NCI-H82 treated with DMSO at 0.1 percent for 48 hours (cell line): Measurements from ENCODE around the gene UBC.

ENCODE experiments used
- DNase-seq: peaks from one replicate; lab custom pipeline; 2025; ENCODE audit not compliant: unreplicated experiment; lab: John Stamatoyannopoulos, UW

The UBC gene

DNA sequence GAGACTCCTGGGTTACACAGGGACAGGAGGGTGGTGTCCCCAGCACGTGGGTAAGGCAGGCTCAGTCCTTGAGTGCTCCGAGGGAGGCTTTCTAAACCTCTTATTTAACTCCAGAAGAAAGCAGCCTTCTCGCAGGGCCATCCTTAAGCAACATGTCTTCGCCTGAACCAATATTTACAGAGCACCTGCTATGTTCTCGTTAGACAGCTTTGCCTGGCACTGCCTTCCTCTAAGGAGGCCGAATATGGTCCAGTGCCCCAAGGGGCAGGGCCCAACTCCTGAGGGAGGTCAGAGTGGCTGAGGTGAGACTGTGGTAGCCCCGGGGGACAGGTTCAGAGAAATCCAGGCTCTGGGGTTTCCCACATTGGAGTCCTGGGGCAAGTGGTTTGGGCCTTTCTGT is 48.7 kb downstream of the UBC start:
- DNase-seq, result no peak

DNA sequence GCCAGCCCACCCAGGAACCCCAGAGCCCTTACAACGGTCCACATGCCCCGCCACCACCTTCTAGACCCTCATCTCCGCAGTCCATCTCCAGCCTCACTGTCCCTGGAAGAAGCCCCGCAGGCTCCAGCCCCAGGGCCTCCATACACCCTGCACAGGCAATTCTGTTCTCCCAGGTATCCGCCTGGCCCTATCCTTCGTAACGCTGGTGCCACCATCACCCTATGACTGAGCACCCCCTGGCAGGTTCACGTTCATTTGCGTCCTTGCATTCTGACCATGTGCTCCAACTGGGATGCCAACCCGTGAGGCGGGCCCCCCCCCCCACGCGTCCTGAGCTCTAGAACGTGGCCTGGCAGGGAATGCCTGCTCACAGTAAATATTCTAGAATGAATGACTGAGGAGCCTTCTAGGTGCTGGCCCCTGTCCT is 50.1 kb downstream of the UBC start:
- no peak for DNase-seq

GRCh38 chr12:124863416-124864325 is 50.8 kb downstream of the UBC start, which contains the start of gene SCARB1:
Gene SCARB1, minus strand, starts transcription at chr12:124863864. Its CDS starts 144 bp downstream, at chr12:124863720.
- DNase-seq, result peak; percentile 49

GRCh38 chr12:124862768-124863415 is 51.6 kb downstream of the UBC start:
- DNase-seq, result peak; percentile 50

DNA sequence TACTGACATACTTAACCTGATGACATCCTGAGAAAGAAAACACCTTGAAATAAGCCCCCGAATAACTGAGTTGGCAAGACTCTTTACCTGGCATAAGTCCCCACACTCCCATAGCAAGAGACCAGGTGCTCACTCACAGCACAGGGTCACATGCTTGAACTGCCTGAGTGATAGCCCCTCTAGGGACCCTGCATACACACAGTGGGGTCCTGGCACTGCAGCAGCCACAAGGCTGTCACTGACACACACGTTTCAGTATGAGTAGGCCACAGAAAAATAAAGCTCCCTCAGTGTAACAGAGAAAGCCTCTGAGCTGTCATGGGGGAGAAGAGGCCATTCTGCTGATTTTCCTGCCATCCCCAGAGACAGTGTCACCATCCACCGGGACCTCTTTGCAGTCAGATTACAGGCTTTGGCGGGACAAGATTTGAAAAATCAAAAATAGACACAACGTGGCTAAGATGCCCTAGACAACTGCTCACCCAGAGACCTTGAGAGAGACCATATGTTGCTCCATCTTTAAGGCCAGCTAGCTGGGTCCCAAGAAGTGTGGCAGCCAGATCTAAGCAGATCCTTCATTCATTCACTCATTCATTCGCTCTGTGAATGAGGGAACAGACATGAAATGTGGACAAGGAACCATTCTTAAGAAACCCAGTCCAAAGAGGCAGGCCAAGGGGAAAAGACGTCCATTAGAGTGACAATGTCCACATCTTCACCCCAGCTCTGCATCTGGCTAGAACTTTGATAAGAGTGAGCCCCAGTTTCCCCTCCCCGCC is 52.4 kb downstream of the UBC start:
- no peak for DNase-seq
